Loucy (cell line): ENCODE measurements around the gene ENOX1.

Experiments
- H2AFZ ChIP-seq: fragments of 200-600 bp; sonication (generic); 2 replicates; pipeline ENCODE4 v1.6.0; 2016; ENCODE audit warnings: antibody characterized with exemption, mild to moderate bottlenecking, low read length, moderate library complexity
- H3F3A ChIP-seq: fragments of 200-600 bp; 2 replicates; pipeline ENCODE4 v1.6.0; 2016; ENCODE audit warnings: antibody characterized with exemption, low read depth, mild to moderate bottlenecking
- H3K27me3 ChIP-seq: fragments of 200-600 bp; sonication (generic); 2 replicates; pipeline ENCODE4 v1.6.1; 2014; ENCODE audit warnings: low read length, mild to moderate bottlenecking; ENCODE audit not compliant: insufficient read depth, poor library complexity, severe bottlenecking
- H3K36me3 ChIP-seq: fragments of 200-600 bp; sonication (generic); 2 replicates; pipeline ENCODE4 v1.6.1; 2016; ENCODE audit warnings: low read length; ENCODE audit not compliant: insufficient read depth
- H3K4me1 ChIP-seq: fragments of 200-600 bp; sonication (generic); 2 replicates; pipeline ENCODE4 v1.5.1; 2014; ENCODE audit warnings: low read length, mild to moderate bottlenecking; ENCODE audit not compliant: insufficient read depth, poor library complexity, severe bottlenecking
- H3K4me2 ChIP-seq: fragments of 200-600 bp; sonication (generic); 2 replicates; pipeline ENCODE4 v1.6.0; 2014; ENCODE audit warnings: antibody characterized with exemption, low read length, low read depth, mild to moderate bottlenecking; ENCODE audit not compliant: poor library complexity, severe bottlenecking
- H3K4me3 ChIP-seq: fragments of 200-600 bp; sonication (generic); 2 replicates; pipeline ENCODE4 v1.5.1; 2014; ENCODE audit warnings: low read length, mild to moderate bottlenecking, mixed read lengths; ENCODE audit not compliant: poor library complexity, severe bottlenecking
- H3K79me2 ChIP-seq: fragments of 200-600 bp; sonication (generic); 2 replicates; pipeline ENCODE4 v1.6.1; 2014; ENCODE audit warnings: low read length; ENCODE audit not compliant: insufficient read depth
- H3K9ac ChIP-seq: fragments of 200-600 bp; sonication (generic); 2 replicates; pipeline ENCODE4 v1.6.0; 2014; ENCODE audit warnings: mild to moderate bottlenecking, low read depth, low read length, moderate library complexity; ENCODE audit not compliant: poor library complexity, severe bottlenecking
- H3K9me2 ChIP-seq: fragments of 200-600 bp; sonication (generic); replicated peaks from 2 replicates; pipeline ENCODE4 v1.6.1; 2016; ENCODE audit warnings: low read depth, low read length, mixed read lengths
- H3K9me3 ChIP-seq: fragments of 200-600 bp; sonication (generic); 2 replicates; pipeline ENCODE4 v1.6.1; 2014; ENCODE audit warnings: mild to moderate bottlenecking, antibody characterized with exemption, low read length, low read depth; ENCODE audit not compliant: insufficient read depth
- H4K20me1 ChIP-seq: fragments of 200-600 bp; sonication (generic); 2 replicates; pipeline ENCODE4 v1.6.0; 2014; ENCODE audit warnings: antibody characterized with exemption, low read length, mild to moderate bottlenecking; ENCODE audit not compliant: insufficient read depth, poor library complexity, severe bottlenecking
- EZH2phosphoT487 ChIP-seq: fragments of 200-600 bp; IDR thresholded peaks from 2 replicates; pipeline ENCODE4 v1.6.1; 2018; ENCODE audit warnings: antibody characterized with exemption, mild to moderate bottlenecking, moderate library complexity, borderline replicate concordance
- TF ChIP-seq, protein P1 (sequence below): fragments of 200-600 bp; sonication (generic); conservative IDR thresholded peaks from 2 replicates; pipeline ENCODE4 v1.5.1; 2014; ENCODE audit warnings: mild to moderate bottlenecking, antibody characterized with exemption, low read length

Gene ENOX1

DNA sequence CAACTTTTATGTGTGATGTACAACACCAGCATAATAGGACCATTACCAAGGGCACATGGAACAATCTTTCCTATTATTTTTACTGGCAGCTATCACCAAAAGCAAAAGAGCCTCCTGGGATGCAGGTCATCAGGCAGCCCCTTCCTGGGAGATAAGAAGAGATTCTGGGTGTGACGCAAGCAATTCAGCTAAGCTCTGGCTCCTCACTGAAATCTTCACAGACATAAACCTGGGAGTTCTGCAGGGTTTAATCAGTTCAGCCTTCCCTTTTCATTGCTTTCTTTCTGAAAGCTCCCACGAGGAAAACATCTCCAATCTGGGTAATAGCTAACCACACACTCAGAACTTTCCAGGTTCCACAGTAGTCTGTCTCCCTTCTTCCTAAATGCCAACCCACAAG is 341.1 kb downstream of the ENOX1 start:
- Histone ChIP-seq H3K9me2 (no peaks in the 10 kb centered on the region), H3K27me3 (no peaks in the 10 kb centered on the region), H3K4me3 (no peak overlapping the region), H3K9me3 (no peaks in the 10 kb centered on the region), H3K4me2 (no peak overlapping the region), H3K36me3 (no peaks in the 10 kb centered on the region), H3K4me1 (no peaks in the 10 kb centered on the region), H2AFZ (no peak overlapping the region), H3F3A (no peaks in the 10 kb centered on the region), H4K20me1 (no peaks in the 10 kb centered on the region), H3K79me2 (no peaks in the 10 kb centered on the region), H3K9ac (no peak overlapping the region)
- TF ChIP-seq EZH2phosphoT487: no peak
- TF ChIP-seq, protein P1, sequence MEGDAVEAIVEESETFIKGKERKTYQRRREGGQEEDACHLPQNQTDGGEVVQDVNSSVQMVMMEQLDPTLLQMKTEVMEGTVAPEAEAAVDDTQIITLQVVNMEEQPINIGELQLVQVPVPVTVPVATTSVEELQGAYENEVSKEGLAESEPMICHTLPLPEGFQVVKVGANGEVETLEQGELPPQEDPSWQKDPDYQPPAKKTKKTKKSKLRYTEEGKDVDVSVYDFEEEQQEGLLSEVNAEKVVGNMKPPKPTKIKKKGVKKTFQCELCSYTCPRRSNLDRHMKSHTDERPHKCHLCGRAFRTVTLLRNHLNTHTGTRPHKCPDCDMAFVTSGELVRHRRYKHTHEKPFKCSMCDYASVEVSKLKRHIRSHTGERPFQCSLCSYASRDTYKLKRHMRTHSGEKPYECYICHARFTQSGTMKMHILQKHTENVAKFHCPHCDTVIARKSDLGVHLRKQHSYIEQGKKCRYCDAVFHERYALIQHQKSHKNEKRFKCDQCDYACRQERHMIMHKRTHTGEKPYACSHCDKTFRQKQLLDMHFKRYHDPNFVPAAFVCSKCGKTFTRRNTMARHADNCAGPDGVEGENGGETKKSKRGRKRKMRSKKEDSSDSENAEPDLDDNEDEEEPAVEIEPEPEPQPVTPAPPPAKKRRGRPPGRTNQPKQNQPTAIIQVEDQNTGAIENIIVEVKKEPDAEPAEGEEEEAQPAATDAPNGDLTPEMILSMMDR: no peak

DNA sequence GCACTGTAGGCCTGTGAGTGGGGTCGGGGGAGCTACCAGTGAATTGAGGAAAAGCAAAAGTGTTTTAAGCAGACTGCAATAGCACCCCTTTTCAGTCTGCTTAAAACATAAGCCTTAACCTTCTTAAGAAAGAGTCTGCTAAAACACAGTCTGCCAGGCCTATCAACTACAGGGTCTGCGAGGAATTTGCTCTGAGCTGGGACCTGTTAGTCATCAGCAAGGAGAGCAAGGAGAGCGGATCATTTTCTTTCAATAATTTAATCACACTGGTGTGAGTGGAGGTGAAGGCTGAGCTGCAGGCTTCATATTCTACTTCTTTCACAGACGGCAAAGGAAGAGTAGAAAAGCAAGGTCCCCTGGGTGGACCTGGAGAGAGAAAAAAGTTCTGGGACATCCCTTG is 342.7 kb downstream of the ENOX1 start:
- TF ChIP-seq, protein P1: no peak
- no peak for TF ChIP-seq EZH2phosphoT487
- Histone ChIP-seq H3K27me3 (no peaks in the 10 kb centered on the region), H3K9me3 (no peaks in the 10 kb centered on the region), H3K79me2 (no peaks in the 10 kb centered on the region), H3K4me1 (no peaks in the 10 kb centered on the region), H3K4me3 (no peak overlapping the region), H3K36me3 (no peaks in the 10 kb centered on the region), H2AFZ (no peak overlapping the region), H4K20me1 (no peaks in the 10 kb centered on the region), H3F3A (no peaks in the 10 kb centered on the region), H3K9me2 (no peaks in the 10 kb centered on the region), H3K4me2 (no peak overlapping the region), H3K9ac (no peak overlapping the region)

DNA sequence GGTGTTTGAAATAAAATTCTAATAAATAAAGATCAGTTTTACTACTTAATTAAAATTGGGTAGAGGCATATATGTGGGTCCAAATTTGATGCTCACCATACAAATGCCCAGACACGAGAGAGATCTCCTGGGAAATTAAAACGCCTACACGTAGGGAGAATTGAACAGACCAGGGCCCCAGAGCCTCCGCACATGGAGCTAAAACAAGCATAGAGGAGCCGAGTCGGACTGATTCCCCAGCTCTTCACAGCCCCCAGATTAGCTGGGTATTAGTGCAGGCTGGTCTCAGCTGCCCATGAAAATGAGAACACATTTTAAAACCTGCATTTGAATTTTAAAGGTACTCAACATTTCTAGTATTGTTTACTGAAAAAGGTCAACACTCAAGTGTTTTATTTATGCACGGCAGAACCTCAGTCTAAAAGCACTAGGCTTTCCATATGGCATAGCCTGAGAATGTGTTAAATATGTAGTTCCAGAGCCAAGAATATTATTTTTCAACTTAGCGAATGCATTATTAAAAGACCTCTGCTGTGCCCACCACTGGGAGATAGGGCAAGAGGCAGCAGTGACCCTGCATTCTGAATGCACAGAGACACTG is 344.8 kb downstream of the ENOX1 start:
- no peaks in the 10 kb centered on the region for H3K9me3 ChIP-seq
- no peak for TF ChIP-seq EZH2phosphoT487
- TF ChIP-seq, protein P1: no peak
- H3F3A ChIP-seq: no peaks in the 10 kb centered on the region
- H3K4me2 ChIP-seq: no peak overlapping the region
- H3K27me3 ChIP-seq: no peaks in the 10 kb centered on the region
- no peak overlapping the region for H3K4me3 ChIP-seq
- no peaks in the 10 kb centered on the region for H3K9me2 ChIP-seq
- H3K9ac ChIP-seq: no peak overlapping the region
- no peaks in the 10 kb centered on the region for H3K4me1 ChIP-seq
- no peaks in the 10 kb centered on the region for H4K20me1 ChIP-seq
- H3K79me2 ChIP-seq: no peaks in the 10 kb centered on the region
- no peaks in the 10 kb centered on the region for H3K36me3 ChIP-seq
- no peak overlapping the region for H2AFZ ChIP-seq
